ENCODE data around the gene CD248. TPM values are rescaled to one million over a fixed set of nuclear protein-coding genes. Genes with fewer than 3 reads are reported as not detected.
A peak's percentile ranks its signal among the peaks of the same experiment; 100 is the strongest.

The CD248 gene
- total RNA-seq, 2 donors from 2014 or later = 0.33 to 0.40 TPM

DNA sequence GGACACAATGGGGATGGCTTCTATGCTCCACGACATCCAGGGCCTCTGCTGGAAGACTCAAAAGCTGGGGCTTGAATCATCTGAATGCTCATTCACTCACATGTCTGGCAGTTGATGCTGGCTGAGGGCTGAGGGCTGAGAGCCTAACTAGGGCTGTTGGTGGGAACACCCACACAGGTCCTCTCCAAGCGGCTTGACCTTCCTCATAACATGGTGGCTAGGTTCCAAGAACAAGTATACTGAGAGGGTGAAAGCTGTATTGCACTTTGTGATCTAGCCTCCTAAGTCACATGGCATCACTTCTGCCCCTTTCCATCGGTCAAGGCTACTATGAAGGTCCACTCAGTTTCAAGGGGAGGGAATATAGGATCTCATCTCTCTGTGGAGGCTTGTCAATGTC is 17.7 kb downstream of the CD248 start:
- Mint-ChIP-seq H3K36me3 (ENCODE audit: low read depth) (no peaks in the 10 kb centered on the region), H3K9me3 (no peaks in the 10 kb centered on the region), H3K4me1 (peaks cover 5% of the 10 kb centered on the region), H3K27ac (no peak overlapping the region), H3K27me3 (ENCODE audit: insufficient read depth) (peaks cover 11% of the 10 kb centered on the region), H3K4me3 (no peak overlapping the region)
- no peak overlapping the region for H3K27ac ChIP-seq (ENCODE audit: low read depth, low read length)
- H3K4me3 ChIP-seq (ENCODE audit: low read length) = no peak overlapping the region
- no peaks in the 10 kb centered on the region for H3K4me1 ChIP-seq (ENCODE audit: control insufficient read depth, insufficient read depth, low read length)
- H3K36me3 ChIP-seq (ENCODE audit: control insufficient read depth, insufficient read depth, low read length) = no peaks in the 10 kb centered on the region
- TF ChIP-seq CTCF (conservative IDR thresholded peaks at IDR 0.05) = no peak
- DNase-seq = no peak
- peaks cover 2% of the 10 kb centered on the region for H3K27me3 ChIP-seq (ENCODE audit: control insufficient read depth, insufficient read depth, low read length, poor library complexity, severe bottlenecking)
- WGBS, 2 experiments (ENCODE audit: insufficient coverage in 1 of 2, insufficient read length in 1 of 2) = 97% methylated on average over 3 of the region's 3 CpGs
- H3K9ac ChIP-seq (ENCODE audit: extremely low read depth, low read length, poor library complexity, severe bottlenecking) = no peak overlapping the region
- no peaks in the 10 kb centered on the region for H3K9me3 ChIP-seq (ENCODE audit: control insufficient read depth, low read length)

- Histone ChIP-seq H3K4me1 (ENCODE audit: control insufficient read depth, insufficient read depth, low read length) (no peaks in the 10 kb centered on the region), H3K9ac (ENCODE audit: extremely low read depth, low read length, poor library complexity, severe bottlenecking) (no peak overlapping the region), H3K27me3 (ENCODE audit: control insufficient read depth, insufficient read depth, low read length, poor library complexity, severe bottlenecking) (peaks cover 18% of the 10 kb centered on the region), H3K27ac (ENCODE audit: low read depth, low read length) (no peak overlapping the region), H3K4me3 (ENCODE audit: low read length) (no peak overlapping the region), H3K36me3 (ENCODE audit: control insufficient read depth, insufficient read depth, low read length) (no peaks in the 10 kb centered on the region), H3K9me3 (ENCODE audit: control insufficient read depth, low read length) (no peaks in the 10 kb centered on the region)
- H3K27me3 Mint-ChIP-seq (ENCODE audit: insufficient read depth) = peaks cover 26% of the 10 kb centered on the region
- no peak overlapping the region for H3K27ac Mint-ChIP-seq
- DNase-seq = peak; percentile 75
- H3K4me1 Mint-ChIP-seq = peaks cover 5% of the 10 kb centered on the region
- 34 to 47% methylated on average over 7 to 8 of the region's 8 CpGs for WGBS, 2 experiments (ENCODE audit: insufficient coverage in 1 of 2, insufficient read length in 1 of 2)
- H3K36me3 Mint-ChIP-seq (ENCODE audit: low read depth) = no peaks in the 10 kb centered on the region
- no peak for TF ChIP-seq CTCF (conservative IDR thresholded peaks at IDR 0.05)
- H3K4me3 Mint-ChIP-seq = no peak overlapping the region
- H3K9me3 Mint-ChIP-seq = no peaks in the 10 kb centered on the region
Observed at GRCh38 chr11:66297610-66298009, 19.2 kb downstream of the CD248 start.

GRCh38 chr11:66294626-66295620 is 21.9 kb downstream of the CD248 start:
- H3K27ac Mint-ChIP-seq = no peak overlapping the region
- no peaks in the 10 kb centered on the region for H3K4me1 ChIP-seq (ENCODE audit: control insufficient read depth, insufficient read depth, low read length)
- no peaks in the 10 kb centered on the region for H3K9me3 Mint-ChIP-seq
- H3K27ac ChIP-seq (ENCODE audit: low read depth, low read length) = no peak overlapping the region
- H3K4me3 Mint-ChIP-seq = no peak overlapping the region
- 94 to 97% methylated on average over 103 to 123 of the region's 123 CpGs for WGBS, 2 experiments (ENCODE audit: insufficient coverage in 1 of 2, insufficient read length in 1 of 2)
- peaks cover 47% of the 10 kb centered on the region for H3K27me3 Mint-ChIP-seq (ENCODE audit: insufficient read depth)
- no peaks in the 10 kb centered on the region for H3K9me3 ChIP-seq (ENCODE audit: control insufficient read depth, low read length)
- H3K9ac ChIP-seq (ENCODE audit: extremely low read depth, low read length, poor library complexity, severe bottlenecking) = no peak overlapping the region
- H3K4me3 ChIP-seq (ENCODE audit: low read length) = no peak overlapping the region
- no peaks in the 10 kb centered on the region for H3K36me3 ChIP-seq (ENCODE audit: control insufficient read depth, insufficient read depth, low read length)
- DNase-seq = peak; percentile 39
- peaks cover 9% of the 10 kb centered on the region for H3K4me1 Mint-ChIP-seq
- no peaks in the 10 kb centered on the region for H3K36me3 Mint-ChIP-seq (ENCODE audit: low read depth)
- peaks cover 45% of the 10 kb centered on the region for H3K27me3 ChIP-seq (ENCODE audit: control insufficient read depth, insufficient read depth, low read length, poor library complexity, severe bottlenecking)
- no peak for TF ChIP-seq CTCF (conservative IDR thresholded peaks at IDR 0.05)

All from endodermal cell (in vitro differentiated cells).